ENCODE results near the gene STK11.

DNA sequence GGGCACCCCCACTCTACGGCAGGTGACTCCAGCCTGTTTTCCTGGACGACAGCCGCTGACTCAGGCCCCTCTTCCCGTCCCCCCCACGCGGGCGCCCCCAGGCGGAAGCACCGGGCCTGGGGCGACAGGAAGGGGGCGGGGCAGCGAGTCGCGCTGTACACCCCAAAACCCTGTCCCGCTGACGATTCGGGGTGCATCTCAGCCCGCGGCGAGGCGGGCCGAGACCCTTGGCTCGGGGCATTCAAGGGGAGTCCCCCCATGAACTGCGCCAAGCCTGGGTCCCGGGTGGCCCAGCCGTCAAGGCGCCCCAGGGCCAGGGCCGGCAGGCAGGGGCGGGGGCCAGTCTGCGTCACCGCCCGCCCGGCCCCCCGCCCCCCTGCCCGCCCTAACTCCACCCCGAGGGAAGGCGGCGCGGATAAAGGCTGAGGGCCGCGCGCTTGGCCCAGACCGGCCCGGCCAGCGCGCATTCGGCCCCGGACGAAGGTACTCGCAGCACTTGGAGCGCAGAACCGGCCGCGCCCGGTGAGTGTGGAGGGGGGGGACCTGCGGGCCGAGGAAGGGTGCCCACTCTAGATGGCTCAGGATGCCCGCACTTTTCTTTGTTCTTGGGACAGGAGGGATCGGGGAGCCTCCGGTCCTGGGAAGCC is 42.7 kb downstream of the STK11 start, which contains the start of gene MIDN:
- TF ChIP-seq CTCF (conservative IDR thresholded peaks at IDR 0.05; ENCODE audit: low read length) (peak; percentile 34), EZH2phosphoT487 (IDR thresholded peaks at IDR 0.05; ENCODE audit: borderline replicate concordance) (no peak)

Measured in Loucy (cell line).